Endodermal cell (in vitro differentiated cells): ENCODE results near the gene ST3GAL4. TPM values are rescaled to one million over a fixed set of nuclear protein-coding genes. Genes with fewer than 3 reads are reported as not detected.
A peak's percentile ranks its signal among the peaks of the same experiment; 100 is the strongest.
"Not testable (repeated sequence)": the region's sequence is repeated elsewhere in the genome, so short reads cannot be mapped to it uniquely, and the experiment has no call there.

ENCODE experiments used
- DNase-seq: peaks from one replicate; pipeline ENCODE4 v3.0.0-alpha.2; 2017
- H3K27ac ChIP-seq: 2 replicates; pipeline ENCODE4 v1.5.1; 2013; ENCODE audit warnings: mild to moderate bottlenecking, low read depth, low read length, moderate library complexity
- H3K27me3 ChIP-seq: 2 replicates; pipeline ENCODE4 v1.6.1; 2013; ENCODE audit warnings: mild to moderate bottlenecking, low read length, moderate library complexity; ENCODE audit not compliant: insufficient read depth, control insufficient read depth, poor library complexity, severe bottlenecking
- H3K36me3 ChIP-seq: 2 replicates; pipeline ENCODE4 v1.7.0; 2013; ENCODE audit warnings: mild to moderate bottlenecking, low read length, moderate library complexity; ENCODE audit not compliant: control insufficient read depth, insufficient read depth
- H3K4me1 ChIP-seq: one replicate; pipeline ENCODE4 v1.7.0; 2013; ENCODE audit warnings: low read length; ENCODE audit not compliant: control insufficient read depth, insufficient read depth
- H3K4me3 ChIP-seq: 2 replicates; pipeline ENCODE4 v1.5.1; 2013; ENCODE audit warnings: mild to moderate bottlenecking, low read length, moderate library complexity
- H3K9ac ChIP-seq: 2 replicates; pipeline ENCODE4 v1.6.1; 2013; ENCODE audit warnings: mild to moderate bottlenecking, low read length, moderate library complexity; ENCODE audit not compliant: poor library complexity, severe bottlenecking; ENCODE audit errors: extremely low read depth
- H3K9me3 ChIP-seq: 2 replicates; pipeline ENCODE4 v1.6.1; 2013; ENCODE audit warnings: mild to moderate bottlenecking, low read length, moderate library complexity; ENCODE audit not compliant: control insufficient read depth
- H3K27ac Mint-ChIP-seq: 2 replicates; pipeline ENCODE4 v1.8.0; 2020; ENCODE audit warnings: mixed read lengths
- H3K27me3 Mint-ChIP-seq: 2 replicates; pipeline ENCODE4 v1.8.0; 2021; ENCODE audit warnings: mild to moderate bottlenecking, mixed read lengths; ENCODE audit not compliant: insufficient read depth
- H3K36me3 Mint-ChIP-seq: 2 replicates; pipeline ENCODE4 v1.8.0; 2020; ENCODE audit warnings: low read depth, mixed read lengths
- H3K4me1 Mint-ChIP-seq: 2 replicates; pipeline ENCODE4 v1.8.0; 2020; ENCODE audit warnings: mixed read lengths
- H3K4me3 Mint-ChIP-seq: 2 replicates; pipeline ENCODE4 v1.8.0; 2020; ENCODE audit warnings: mild to moderate bottlenecking, moderate library complexity, mixed read lengths
- H3K9me3 Mint-ChIP-seq: 2 replicates; pipeline ENCODE4 v1.8.0; 2020; ENCODE audit warnings: mild to moderate bottlenecking, mixed read lengths
- WGBS, 2 experiments: methylation state at CpG; one replicate each; pipeline versions ENCODE4 v1.1.5 to v1.1.7; 2013; ENCODE audit warnings: missing lambda C conversion rate in 2 of 2, mixed read lengths in 1 of 2; ENCODE audit not compliant: insufficient coverage in 1 of 2, insufficient read length in 1 of 2; 5-methylcytosine and 5-hydroxymethylcytosine counted together
- total RNA-seq, 2 donors: library from RNA; stranded (reverse); fragmentation: NEBNext Ultra II Directional in 1 of 2; extraction: Animal tissue kit (Norgen Biotek cat#: 25700) in 1 of 2; gene quantifications; 2 replicates in 1 of 2; 3 replicates in 1 of 2; pipeline ENCODE4 v1.2.1, GENCODE V29; 2021
- TF ChIP-seq, protein P1 (sequence below): fragments of 200-600 bp; sonication (generic); conservative IDR thresholded peaks from 2 replicates; pipeline ENCODE4 v1.5.0; 2021; ENCODE audit warnings: antibody characterized with exemption, mild to moderate bottlenecking

Gene ST3GAL4
- total RNA-seq, 2 donors from 2014 or later, result 16.5 to 21.5 TPM

DNA sequence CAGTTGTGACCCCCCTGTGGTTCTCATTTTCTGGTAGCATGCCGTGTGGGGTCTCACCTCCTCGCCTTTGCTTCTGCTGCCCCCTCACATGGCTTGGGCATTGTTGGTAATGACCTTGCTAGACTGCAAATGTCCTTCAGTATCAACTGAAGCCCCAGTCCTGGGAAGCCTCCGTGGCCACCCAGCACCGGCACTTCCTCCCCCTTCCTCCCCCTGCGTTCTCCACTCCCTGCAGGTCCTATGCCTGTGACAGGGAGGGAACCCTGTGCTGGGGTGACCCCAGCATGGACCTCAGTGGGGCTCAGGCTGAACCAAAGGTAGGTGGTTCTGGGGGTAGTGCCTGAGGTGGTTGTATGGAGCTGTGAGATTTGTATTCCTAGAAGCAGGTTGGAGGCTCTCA lies 5.9 kb downstream of the ST3GAL4 start:
- Histone ChIP-seq H3K9me3 (no peaks in the 10 kb centered on the region), H3K4me3 (no peak overlapping the region), H3K36me3 (no peaks in the 10 kb centered on the region), H3K4me1 (peaks cover 7% of the 10 kb centered on the region), H3K9ac (no peak overlapping the region), H3K27ac (no peak overlapping the region), H3K27me3 (no peaks in the 10 kb centered on the region)
- DNase-seq, result peak; percentile 31
- Mint-ChIP-seq H3K4me3 (no peak overlapping the region), H3K36me3 (peaks cover 2% of the 10 kb centered on the region), H3K27me3 (no peaks in the 10 kb centered on the region), H3K4me1 (peaks cover 43% of the 10 kb centered on the region), H3K9me3 (no peaks in the 10 kb centered on the region), H3K27ac (no peak overlapping the region)
- 88 to 95% methylated on average over 3 to 5 of the region's 5 CpGs for WGBS, 2 experiments
- TF ChIP-seq, protein P1, sequence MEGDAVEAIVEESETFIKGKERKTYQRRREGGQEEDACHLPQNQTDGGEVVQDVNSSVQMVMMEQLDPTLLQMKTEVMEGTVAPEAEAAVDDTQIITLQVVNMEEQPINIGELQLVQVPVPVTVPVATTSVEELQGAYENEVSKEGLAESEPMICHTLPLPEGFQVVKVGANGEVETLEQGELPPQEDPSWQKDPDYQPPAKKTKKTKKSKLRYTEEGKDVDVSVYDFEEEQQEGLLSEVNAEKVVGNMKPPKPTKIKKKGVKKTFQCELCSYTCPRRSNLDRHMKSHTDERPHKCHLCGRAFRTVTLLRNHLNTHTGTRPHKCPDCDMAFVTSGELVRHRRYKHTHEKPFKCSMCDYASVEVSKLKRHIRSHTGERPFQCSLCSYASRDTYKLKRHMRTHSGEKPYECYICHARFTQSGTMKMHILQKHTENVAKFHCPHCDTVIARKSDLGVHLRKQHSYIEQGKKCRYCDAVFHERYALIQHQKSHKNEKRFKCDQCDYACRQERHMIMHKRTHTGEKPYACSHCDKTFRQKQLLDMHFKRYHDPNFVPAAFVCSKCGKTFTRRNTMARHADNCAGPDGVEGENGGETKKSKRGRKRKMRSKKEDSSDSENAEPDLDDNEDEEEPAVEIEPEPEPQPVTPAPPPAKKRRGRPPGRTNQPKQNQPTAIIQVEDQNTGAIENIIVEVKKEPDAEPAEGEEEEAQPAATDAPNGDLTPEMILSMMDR, result no peak

DNA sequence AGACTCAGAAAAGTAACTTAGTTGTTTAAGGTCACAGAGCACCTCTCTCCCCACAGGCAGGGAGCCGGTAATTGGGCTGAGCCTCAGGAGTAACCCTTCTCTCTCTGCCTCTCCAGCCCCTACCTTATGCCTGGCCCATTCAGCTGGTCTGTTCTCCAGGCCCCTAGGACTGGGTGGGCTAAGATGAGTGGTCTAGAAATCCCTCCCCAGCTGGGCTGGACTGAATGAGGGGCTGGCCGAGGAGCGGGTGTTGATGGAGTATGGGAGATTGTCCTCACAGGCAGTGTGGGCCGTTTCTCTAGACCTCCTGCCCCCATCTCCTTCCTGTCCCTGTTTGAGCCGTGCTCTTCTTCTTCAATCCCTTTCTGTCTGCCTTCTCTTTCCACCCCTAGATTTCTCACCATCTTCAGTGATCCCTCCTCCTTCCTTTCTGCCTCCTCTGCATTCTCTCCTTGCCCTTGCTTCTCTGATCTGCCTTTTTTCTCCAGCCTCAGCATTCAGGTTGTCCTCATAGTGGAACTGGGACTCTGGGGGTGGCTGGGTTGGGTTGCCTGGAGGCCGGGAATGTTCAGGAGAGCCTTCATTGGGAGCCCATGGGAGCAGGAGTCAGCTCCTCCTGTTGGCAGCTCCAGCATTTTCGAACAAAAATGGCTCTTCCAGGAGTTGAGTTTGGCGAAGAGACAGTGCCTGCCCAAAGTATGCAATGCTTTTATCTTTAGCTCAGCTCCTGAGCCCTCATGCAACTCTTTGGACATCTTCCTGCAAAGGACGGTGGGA lies 7.6 kb downstream of the ST3GAL4 start:
- Histone ChIP-seq H3K36me3 (no peaks in the 10 kb centered on the region), H3K27ac (peak overlapping the region; percentile 44), H3K4me1 (peaks cover 3% of the 10 kb centered on the region), H3K9ac (no peak overlapping the region), H3K27me3 (no peaks in the 10 kb centered on the region), H3K4me3 (no peak overlapping the region), H3K9me3 (no peaks in the 10 kb centered on the region)
- 91 to 98% methylated on average over 7 to 9 of the region's 9 CpGs for WGBS, 2 experiments
- H3K27me3 Mint-ChIP-seq, result no peaks in the 10 kb centered on the region
- peaks cover 31% of the 10 kb centered on the region for H3K4me1 Mint-ChIP-seq
- peak; percentile 47 for DNase-seq
- TF ChIP-seq, protein P1, result no peak
- H3K9me3 Mint-ChIP-seq, result no peaks in the 10 kb centered on the region
- no peak overlapping the region for H3K27ac Mint-ChIP-seq
- no peak overlapping the region for H3K4me3 Mint-ChIP-seq
- peaks cover 2% of the 10 kb centered on the region for H3K36me3 Mint-ChIP-seq

- no peak overlapping the region for H3K27ac Mint-ChIP-seq
- H3K4me3 Mint-ChIP-seq, result no peak overlapping the region
- H3K4me3 ChIP-seq, result no peak overlapping the region
- no peaks in the 10 kb centered on the region for H3K9me3 ChIP-seq
- no peaks in the 10 kb centered on the region for H3K27me3 Mint-ChIP-seq
- WGBS, 2 experiments, result 80 to 84% methylated on average over 1 to 10 of the region's 10 CpGs
- no peak overlapping the region for H3K9ac ChIP-seq
- no peaks in the 10 kb centered on the region for H3K27me3 ChIP-seq
- H3K4me1 Mint-ChIP-seq, result peaks cover 33% of the 10 kb centered on the region
- no peaks in the 10 kb centered on the region for H3K9me3 Mint-ChIP-seq
- H3K4me1 ChIP-seq, result peaks cover 10% of the 10 kb centered on the region
- TF ChIP-seq, protein P1, result no peak
- H3K36me3 Mint-ChIP-seq, result peaks cover 2% of the 10 kb centered on the region
- H3K36me3 ChIP-seq, result no peaks in the 10 kb centered on the region
- peak; percentile 37 for DNase-seq
- H3K27ac ChIP-seq, result peak overlapping the region; percentile 44
Measured at GRCh38 chr11:126363706-126364248, 8.3 kb downstream of the ST3GAL4 start.

DNA sequence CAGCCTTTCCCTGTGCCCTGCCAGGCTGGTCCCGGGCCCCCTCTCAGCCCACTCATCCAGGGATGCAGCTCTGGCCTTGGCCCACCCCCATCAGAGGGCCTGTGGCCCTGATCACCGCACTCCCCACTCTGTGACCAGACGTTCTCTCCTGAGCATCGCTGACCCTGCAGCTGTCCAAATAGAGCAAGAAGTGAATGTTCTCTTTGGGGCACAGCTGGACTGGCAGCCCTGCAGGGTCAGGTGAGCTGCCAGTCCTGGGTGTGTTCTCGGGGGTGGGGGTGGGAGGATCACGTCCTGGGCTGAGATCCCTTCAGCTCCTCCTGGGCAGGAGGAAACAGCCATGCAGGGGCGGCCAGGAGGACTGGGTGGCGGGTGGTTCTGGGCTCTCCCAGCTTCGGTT lies 9.2 kb downstream of the ST3GAL4 start:
- H3K9ac ChIP-seq, H3K36me3 ChIP-seq, H3K4me3 Mint-ChIP-seq, H3K4me3 ChIP-seq, H3K27ac Mint-ChIP-seq, DNase-seq, H3K27me3 ChIP-seq, H3K9me3 ChIP-seq, H3K36me3 Mint-ChIP-seq, H3K27ac ChIP-seq, H3K27me3 Mint-ChIP-seq, H3K9me3 Mint-ChIP-seq: not testable (repeated sequence)
- peaks cover 32% of the 10 kb centered on the region for H3K4me1 Mint-ChIP-seq
- peaks cover 12% of the 10 kb centered on the region for H3K4me1 ChIP-seq
- 100% methylated on average over 2 of the region's 9 CpGs; no CpG with 5 or more reads in 1 of the 2 experiments for WGBS, 2 experiments

DNA sequence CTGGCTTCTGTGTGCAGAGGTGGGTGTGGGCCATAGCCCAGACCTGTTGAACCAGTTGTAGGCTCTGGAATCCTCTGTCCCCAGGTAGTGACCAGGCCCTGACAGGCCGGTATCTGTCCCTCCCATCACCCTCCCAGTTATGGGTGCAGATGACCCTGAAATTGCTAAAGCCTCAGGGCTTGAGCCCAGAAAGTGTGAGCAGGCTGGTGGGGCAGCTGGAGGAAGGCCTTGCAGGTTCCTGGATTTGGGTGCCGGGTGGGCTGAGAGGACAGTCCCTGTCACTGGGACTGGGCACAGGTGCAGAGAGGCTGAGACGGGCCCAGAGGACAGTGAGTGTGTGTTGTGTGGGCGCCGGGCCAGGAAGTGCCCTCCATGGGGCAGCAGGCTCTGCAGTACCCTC lies 10.0 kb downstream of the ST3GAL4 start:
- peaks cover 32% of the 10 kb centered on the region for H3K4me1 Mint-ChIP-seq
- H3K36me3 Mint-ChIP-seq, H3K27me3 Mint-ChIP-seq, H3K4me3 ChIP-seq, H3K9me3 Mint-ChIP-seq, H3K4me3 Mint-ChIP-seq, H3K27ac Mint-ChIP-seq, H3K9ac ChIP-seq, H3K27me3 ChIP-seq, H3K9me3 ChIP-seq, H3K27ac ChIP-seq, H3K36me3 ChIP-seq: not testable (repeated sequence)
- 95% methylated on average over 5 of the region's 5 CpGs; no CpG with 5 or more reads in 1 of the 2 experiments for WGBS, 2 experiments
- peaks cover 12% of the 10 kb centered on the region for H3K4me1 ChIP-seq
- peak; percentile 31 for DNase-seq
